ENCODE data around the gene NID1. TPM values are rescaled to one million over a fixed set of nuclear protein-coding genes. Genes with fewer than 3 reads are reported as not detected.
A peak's percentile ranks its signal among the peaks of the same experiment; 100 is the strongest.
"Not testable (repeated sequence)": the region's sequence is repeated elsewhere in the genome, so short reads cannot be mapped to it uniquely, and the experiment has no call there.

NID1 gene
- total RNA-seq, 1 experiment from 2014 or later, result 19.2 TPM

GRCh38 chr1:236079703-236080102, 14.8 kb upstream of the NID1 start:
- no peak for DNase-seq (ENCODE audit: low spot score)
- no peak for TF ChIP-seq CREM (CRISPR knock-in tag; IDR thresholded peaks at IDR 0.05)
- TF ChIP-seq GABPB1 (CRISPR knock-in tag; IDR thresholded peaks at IDR 0.05), result no peak
- TF ChIP-seq PRDM15 (CRISPR knock-in tag; IDR thresholded peaks at IDR 0.05), result no peak
- TF ChIP-seq TP53 (CRISPR knock-in tag; IDR thresholded peaks at IDR 0.05), result no peak
- H3K36me3 Mint-ChIP-seq, result no peaks in the 10 kb centered on the region
- POLR2A ChIA-PET, result no interaction called here
- no peak for ATAC-seq
- H3K4me3 Mint-ChIP-seq, result no peak overlapping the region
- no peaks in the 10 kb centered on the region; the same call in 1 of the 2 replicates for H3K27me3 Mint-ChIP-seq (ENCODE audit: low read depth)
- peaks cover 5% of the 10 kb centered on the region; the same call in 1 of the 2 replicates for H3K4me1 Mint-ChIP-seq
- CTCF ChIA-PET, result no interaction called here
- peaks cover 5% of the 10 kb centered on the region for H3K9me3 Mint-ChIP-seq
- H3K27ac Mint-ChIP-seq, result no peak overlapping the region

GRCh38 chr1:236078993-236079392, 14.1 kb upstream of the NID1 start:
- no peaks in the 10 kb centered on the region for H3K27me3 Mint-ChIP-seq (ENCODE audit: low read depth)
- ChIA-PET CTCF (interaction anchor here (0.6 kb wide), 1 partner anchor 373 kb away, joined by 3 read pairs; no protein-coding TSS in a partner anchor), POLR2A (no interaction called here)
- no peak for DNase-seq (ENCODE audit: low spot score)
- H3K4me1 Mint-ChIP-seq, result peaks cover 5% of the 10 kb centered on the region; the same call in 1 of the 2 replicates
- ATAC-seq, result no peak
- H3K36me3 Mint-ChIP-seq, result no peaks in the 10 kb centered on the region
- H3K27ac Mint-ChIP-seq, result no peak overlapping the region
- H3K9me3 Mint-ChIP-seq, result peaks cover 5% of the 10 kb centered on the region
- TF ChIP-seq MLX (CRISPR knock-in tag; IDR thresholded peaks at IDR 0.05) (no peak), PRDM15 (CRISPR knock-in tag; IDR thresholded peaks at IDR 0.05) (no peak), RORB (CRISPR knock-in tag; IDR thresholded peaks at IDR 0.05) (no peak), ELF4 (CRISPR knock-in tag; IDR thresholded peaks at IDR 0.05; ENCODE audit: low read depth) (no peak), TP53 (CRISPR knock-in tag; IDR thresholded peaks at IDR 0.05) (no peak), ESRRA (CRISPR knock-in tag; IDR thresholded peaks at IDR 0.05; ENCODE audit: borderline replicate concordance) (no peak)
- no peak overlapping the region for H3K4me3 Mint-ChIP-seq

GRCh38 chr1:236078077-236078476, 13.2 kb upstream of the NID1 start:
- ATAC-seq; POLR2A ChIA-PET; H3K36me3 Mint-ChIP-seq; H3K4me1 Mint-ChIP-seq; H3K9me3 Mint-ChIP-seq; H3K27me3 Mint-ChIP-seq (ENCODE audit: low read depth); H3K27ac Mint-ChIP-seq; H3K4me3 Mint-ChIP-seq; DNase-seq (ENCODE audit: low spot score): not testable (repeated sequence)
- CTCF ChIA-PET, result interaction anchor here (0.6 kb wide), 1 partner anchor 374 kb away, joined by 3 read pairs; no protein-coding TSS in a partner anchor
- TF ChIP-seq GTF2I (CRISPR knock-in tag; conservative IDR thresholded peaks at IDR 0.05), result 0 out of 2 replicates have a peak, but pooled peaks have one; percentile 12

GRCh38 chr1:236075848-236076247, 11.0 kb upstream of the NID1 start:
- no peak for DNase-seq (ENCODE audit: low spot score)
- H3K4me3 Mint-ChIP-seq, result no peak overlapping the region
- H3K4me1 Mint-ChIP-seq, result no peaks in the 10 kb centered on the region
- H3K36me3 Mint-ChIP-seq, result no peaks in the 10 kb centered on the region
- no peak overlapping the region for H3K27ac Mint-ChIP-seq
- CTCF ChIA-PET, result no interaction called here
- no peak for ATAC-seq
- no peaks in the 10 kb centered on the region for H3K27me3 Mint-ChIP-seq (ENCODE audit: low read depth)
- H3K9me3 Mint-ChIP-seq, result peaks cover 18% of the 10 kb centered on the region
- POLR2A ChIA-PET, result no interaction called here
- no peak for TF ChIP-seq NR2C2 (CRISPR knock-in tag; IDR thresholded peaks at IDR 0.05)
- TF ChIP-seq TP53 (CRISPR knock-in tag; IDR thresholded peaks at IDR 0.05), result no peak
- TF ChIP-seq GRHL2 (CRISPR knock-in tag; IDR thresholded peaks at IDR 0.05; ENCODE audit: insufficient replicate concordance, severe bottlenecking), result no peak
- TF ChIP-seq ATF3 (CRISPR knock-in tag; conservative IDR thresholded peaks at IDR 0.05), result no peak
- no peak for TF ChIP-seq SOX15 (CRISPR knock-in tag; IDR thresholded peaks at IDR 0.05)
- TF ChIP-seq PRRX2 (CRISPR knock-in tag; IDR thresholded peaks at IDR 0.05), result no peak
- no peak for TF ChIP-seq NFYB (CRISPR knock-in tag; conservative IDR thresholded peaks at IDR 0.05; ENCODE audit: low read depth)
- no peak for TF ChIP-seq NR1H2 (CRISPR knock-in tag; IDR thresholded peaks at IDR 0.05)
- no peak for TF ChIP-seq SMAD3 (CRISPR knock-in tag; IDR thresholded peaks at IDR 0.05; ENCODE audit: borderline replicate concordance)
- no peak for TF ChIP-seq CTCF (IDR thresholded peaks at IDR 0.05)
- no peak for TF ChIP-seq MLX (CRISPR knock-in tag; IDR thresholded peaks at IDR 0.05)
- TF ChIP-seq FOXK1 (CRISPR knock-in tag; IDR thresholded peaks at IDR 0.05), result no peak
- no peak for TF ChIP-seq GABPB1 (CRISPR knock-in tag; IDR thresholded peaks at IDR 0.05)
